GM19023 (cell line): ENCODE data around the gene BOD1L1.

Source experiments
- ATAC-seq: cut with Tn5 transposase; IDR thresholded peaks from one replicate; pipeline ENCODE4 v1.9.1; 2021; ENCODE audit warnings: mild to moderate bottlenecking, moderate library complexity; ENCODE audit not compliant: unreplicated experiment

Gene BOD1L1

DNA sequence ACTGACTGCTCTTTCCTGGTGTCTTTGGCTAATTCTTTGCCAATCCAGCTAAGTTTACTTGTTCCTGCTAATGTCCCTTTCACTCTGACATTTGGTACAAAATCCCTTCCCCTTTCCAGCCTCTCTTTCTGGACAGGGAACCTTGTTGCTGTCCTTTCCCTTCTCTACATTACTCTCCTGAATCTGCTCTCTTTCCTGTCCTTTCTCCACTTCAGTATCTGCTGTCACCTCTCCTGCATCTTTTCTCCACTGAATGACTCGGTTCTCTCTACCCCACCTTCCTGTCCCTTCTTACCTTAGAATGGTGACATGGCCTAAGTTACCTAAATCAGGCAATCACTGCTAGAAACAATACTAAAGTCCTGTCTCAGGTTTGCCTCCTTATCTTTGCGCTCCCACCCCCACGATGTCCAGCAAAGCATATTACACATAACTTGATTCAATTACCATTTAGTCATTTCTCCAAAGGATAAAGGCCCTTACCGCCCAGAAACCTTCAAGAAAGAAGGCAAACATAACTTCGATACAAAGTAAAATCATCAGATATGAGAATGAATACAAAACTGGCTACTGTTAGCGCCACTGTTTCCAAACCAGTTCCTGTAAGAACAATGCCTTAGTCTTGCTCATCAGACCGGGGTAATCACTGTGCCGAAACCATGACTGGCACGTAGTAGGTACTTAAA lies 890 bp downstream of the BOD1L1 start:
- no peak for ATAC-seq

DNA sequence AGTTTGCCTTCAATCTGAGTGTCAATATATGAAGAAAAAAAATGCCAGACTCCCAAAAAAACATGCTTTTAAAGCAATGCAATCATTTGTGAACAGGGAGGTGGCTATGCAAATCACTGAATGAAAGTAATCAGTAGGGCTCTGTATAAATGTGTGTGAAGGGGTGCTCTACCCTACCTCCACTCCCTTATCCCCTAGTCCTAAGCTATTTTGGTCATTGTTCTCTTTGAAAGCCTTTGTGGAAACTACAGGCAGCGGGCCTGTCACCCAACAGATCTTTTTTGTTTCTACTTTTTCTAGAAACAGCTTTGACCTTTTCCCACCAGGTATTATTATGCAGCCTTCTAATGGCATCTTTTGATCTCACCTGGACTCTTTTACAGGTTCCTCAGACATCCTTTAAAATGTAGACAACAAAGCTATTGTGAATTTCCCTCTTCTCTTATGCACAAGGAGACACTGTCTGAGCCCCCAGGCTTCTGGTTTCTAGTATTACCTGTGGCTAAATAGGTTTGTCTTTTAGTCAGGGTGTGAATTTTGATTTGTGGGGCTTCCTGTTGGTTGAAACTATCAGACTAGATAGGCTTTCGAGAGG lies 9.2 kb downstream of the BOD1L1 start:
- no peak for ATAC-seq

DNA sequence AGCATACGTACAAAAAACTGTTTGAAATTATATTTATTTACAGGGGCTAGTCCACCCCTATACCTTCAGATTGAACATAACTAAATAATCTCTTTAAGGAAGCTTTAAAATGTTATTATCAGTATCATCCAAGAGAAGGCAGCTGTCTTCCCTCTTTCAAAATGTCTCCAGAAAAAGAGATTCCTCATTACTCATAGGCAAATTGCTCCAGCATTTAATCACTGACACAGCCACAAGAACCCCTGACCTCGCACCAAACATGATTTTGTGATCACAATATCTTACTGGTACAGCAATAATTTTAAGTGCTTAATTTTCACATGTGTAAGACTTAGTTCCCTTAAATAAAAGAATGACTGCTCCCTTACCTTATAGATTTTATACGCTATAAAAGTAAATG lies 9.7 kb downstream of the BOD1L1 start:
- no peak for ATAC-seq

DNA sequence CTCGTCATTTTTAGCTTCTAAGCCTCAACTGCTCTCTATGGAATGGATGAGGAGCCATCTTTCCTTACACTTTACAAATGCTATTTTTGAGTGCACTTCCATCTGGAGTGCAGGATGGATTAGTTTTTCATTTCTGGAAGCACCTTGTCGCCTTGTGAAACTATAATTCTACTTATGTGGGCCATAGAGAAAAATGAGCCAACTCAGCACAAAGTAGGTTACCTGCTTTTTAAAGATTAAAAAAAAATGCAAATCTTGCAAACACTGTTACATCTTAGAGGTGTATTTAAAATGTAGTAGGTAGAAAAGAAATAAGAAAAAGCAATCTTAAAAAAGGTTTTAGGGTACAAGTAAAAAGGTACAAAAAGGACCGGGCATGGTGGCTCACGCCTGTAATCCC lies 10.9 kb downstream of the BOD1L1 start:
- ATAC-seq: no peak

DNA sequence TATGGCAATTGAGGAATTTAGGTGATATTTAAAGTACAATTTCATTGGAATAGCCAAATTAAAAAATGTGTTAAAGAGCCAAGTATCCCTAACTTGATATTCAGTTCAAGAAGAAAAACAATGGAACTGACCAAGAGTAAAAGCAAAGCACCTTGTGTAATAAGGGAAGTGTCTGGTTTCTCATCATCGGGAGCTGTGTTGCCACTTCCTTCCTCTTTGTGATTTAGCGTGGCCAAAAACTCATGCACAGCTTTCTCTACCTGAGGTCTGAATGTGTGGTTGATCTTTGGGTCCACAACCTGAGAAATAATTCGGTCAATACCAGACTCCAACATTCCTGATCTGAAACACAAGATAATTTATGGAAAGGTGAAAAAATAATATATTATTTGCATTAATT lies 12.4 kb downstream of the BOD1L1 start:
- peak; percentile 40 for ATAC-seq

DNA sequence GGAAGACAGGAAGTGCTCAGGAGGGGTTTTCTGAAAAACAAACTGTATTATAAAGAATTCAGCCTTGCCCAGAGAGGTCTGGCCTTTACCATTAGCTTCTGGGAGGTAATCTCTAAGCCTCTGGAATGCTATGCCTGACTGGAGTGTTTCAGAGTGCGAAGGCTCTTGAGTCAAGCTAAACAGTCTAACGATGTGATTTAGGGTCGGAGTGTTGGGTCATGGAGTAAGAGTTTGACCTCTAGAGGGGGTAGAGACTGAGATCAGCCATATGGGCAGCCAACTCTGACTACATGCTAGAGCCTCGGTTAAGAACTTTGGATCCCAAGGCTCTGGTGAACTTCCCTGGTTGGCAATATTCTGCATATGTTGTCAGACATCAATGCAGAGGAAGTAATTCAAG lies 15.0 kb downstream of the BOD1L1 start:
- no peak for ATAC-seq

DNA sequence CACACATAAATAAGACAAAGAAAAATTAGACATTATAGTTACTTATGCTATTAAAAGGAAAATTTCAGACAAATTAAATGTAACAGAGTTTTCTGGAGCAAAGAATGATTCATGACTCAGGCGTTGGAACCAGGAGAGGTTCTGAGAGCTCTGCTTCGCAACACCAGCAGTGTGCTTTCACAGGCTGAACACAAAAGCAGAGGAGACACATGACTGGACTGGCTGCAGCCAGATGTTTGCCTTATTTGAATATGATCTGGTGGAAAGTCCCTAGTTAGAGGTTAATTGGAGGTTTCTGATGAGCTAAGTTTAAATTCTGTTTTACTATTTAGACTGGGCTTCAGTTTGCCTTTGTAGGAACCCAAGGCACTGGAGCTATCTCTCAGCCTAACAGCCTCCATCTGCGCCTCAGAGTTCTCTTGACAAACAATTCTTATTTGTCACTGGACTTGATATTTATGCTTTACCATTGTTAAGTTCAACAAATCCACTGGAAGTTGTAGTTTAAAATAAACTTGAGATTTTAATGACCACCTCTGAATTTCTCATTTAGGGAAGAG lies 16.2 kb downstream of the BOD1L1 start:
- peak; percentile 98 for ATAC-seq

DNA sequence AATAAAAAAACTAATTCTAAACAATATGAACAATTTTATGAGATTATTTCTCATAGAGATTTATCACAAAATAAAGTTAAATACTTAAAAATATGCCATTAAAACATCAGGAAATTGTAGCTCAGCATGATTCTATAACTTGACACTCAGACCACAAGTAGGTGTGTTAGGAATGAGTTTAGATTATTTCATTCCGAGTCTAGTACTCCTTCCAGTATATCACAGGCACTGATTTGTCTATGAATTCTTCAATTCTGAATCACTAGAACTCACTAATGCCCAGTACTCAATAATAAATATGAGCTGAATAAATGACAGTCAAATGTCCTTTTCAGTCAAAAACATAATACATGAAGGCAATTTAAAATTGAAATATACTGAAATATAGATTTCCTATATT lies 22.2 kb downstream of the BOD1L1 start:
- no peak for ATAC-seq

DNA sequence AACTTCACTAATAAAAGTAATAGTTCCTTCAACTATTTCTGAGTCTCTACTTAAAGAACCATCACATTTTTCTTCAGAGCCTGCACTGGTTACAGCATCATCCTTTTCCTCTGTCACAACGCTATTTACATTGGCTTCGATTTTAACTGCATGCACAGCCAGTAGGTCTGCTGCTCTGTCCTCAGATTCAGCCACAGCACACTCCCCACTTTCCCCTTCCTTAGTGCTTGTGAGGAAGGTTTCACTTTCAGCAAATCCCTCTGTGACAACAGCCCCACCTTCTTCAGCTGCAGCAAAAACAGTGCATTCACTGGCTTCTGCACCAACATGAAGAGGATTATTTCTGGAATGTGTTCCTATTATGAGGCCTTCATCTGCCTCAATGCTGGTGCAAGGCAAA lies 25.7 kb downstream of the BOD1L1 start:
- ATAC-seq: no peak

DNA sequence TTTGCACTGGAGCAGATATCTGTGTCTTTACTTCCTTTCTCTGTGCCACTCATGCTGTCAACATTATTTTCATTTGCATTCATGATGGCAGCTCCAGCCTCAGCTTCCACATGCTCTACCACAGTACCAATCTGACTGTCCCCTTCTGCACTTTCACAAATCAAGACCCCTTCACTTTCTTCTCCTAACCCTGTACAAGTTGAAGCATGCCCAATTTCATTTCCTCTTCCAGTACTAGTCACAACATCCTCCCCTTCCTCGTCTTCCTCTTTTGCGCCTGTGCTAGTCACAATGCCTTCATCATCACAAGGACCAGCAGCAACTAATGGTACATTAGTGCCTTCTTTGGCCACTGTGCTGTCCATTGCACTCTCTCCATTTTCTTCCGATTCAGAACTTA lies 26.5 kb downstream of the BOD1L1 start:
- ATAC-seq: peak; percentile 62

DNA sequence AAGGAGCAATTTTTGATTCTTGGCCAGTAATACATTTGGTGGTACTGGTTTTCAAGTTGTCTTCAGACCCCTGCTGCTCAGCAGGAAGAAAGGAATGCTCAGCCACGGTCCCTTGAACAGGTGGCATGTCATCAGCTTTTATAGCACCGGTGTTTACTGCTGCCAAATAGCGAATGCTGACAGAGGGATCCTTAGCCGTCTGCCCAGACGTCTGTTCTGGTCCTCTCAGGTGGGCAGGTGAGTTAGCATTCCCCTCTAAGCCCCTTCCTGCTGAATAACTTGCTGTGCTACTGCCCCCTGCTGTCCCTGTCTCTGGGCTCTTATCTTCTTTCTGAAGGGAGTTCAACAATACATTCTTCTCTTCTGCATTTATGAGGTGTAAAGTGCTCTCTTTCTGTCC lies 28.4 kb downstream of the BOD1L1 start:
- no peak for ATAC-seq

DNA sequence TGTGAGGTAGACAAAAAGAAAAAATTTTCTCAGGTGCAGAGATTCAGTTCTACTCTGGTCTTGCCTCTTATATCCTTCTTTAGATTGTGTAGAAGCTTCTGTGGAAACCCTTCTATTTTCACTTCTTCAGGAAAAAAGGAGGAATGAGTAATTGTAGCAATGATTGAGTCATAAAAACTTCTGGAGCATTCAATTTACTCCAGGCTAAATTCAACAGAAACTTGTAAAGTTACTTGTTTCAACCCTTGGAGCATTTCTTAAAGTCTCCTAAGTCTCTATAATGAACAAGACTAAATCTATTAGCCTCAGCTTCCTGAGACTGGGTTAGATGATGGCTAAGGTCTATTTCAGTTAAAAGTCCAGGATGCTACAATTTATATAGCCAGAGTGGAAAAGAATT lies 29.9 kb downstream of the BOD1L1 start:
- no peak for ATAC-seq

DNA sequence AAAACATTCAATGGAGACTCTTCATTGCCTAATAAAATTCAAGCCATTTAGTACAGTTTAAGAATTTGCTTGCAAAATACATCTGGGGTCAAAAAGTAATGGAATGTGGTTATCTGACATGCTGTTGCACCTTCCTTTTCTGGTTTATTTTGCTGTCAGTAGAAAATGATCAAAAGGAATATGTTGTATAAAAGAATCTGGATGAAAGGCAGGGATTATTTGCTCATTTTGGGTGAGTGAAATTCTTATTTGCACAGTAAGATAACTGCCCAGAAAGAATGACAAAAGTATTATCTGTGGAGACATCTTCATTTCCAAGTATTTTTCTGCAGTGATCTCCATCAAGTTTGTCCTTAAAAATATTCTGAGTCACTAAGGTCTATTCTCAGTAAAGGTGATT lies 30.4 kb downstream of the BOD1L1 start:
- ATAC-seq: no peak

DNA sequence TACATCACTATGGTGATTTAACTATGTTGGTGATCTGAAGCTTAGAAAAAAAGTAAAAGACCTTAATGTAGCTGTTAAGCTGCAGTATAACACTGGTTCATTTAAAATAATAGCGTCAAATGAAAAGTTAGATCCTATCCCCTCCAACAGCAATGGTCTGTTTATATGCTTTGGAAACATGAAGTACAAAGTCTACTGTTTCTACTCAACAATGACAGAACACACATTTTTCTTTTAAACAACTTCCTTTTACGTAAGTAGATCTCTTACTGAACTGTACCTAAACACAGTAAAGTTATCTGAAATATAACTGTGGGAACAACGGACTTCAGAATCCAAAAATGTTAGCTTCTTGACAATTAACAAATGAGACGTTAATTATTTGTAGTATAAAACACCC lies 35.3 kb downstream of the BOD1L1 start:
- ATAC-seq: no peak

DNA sequence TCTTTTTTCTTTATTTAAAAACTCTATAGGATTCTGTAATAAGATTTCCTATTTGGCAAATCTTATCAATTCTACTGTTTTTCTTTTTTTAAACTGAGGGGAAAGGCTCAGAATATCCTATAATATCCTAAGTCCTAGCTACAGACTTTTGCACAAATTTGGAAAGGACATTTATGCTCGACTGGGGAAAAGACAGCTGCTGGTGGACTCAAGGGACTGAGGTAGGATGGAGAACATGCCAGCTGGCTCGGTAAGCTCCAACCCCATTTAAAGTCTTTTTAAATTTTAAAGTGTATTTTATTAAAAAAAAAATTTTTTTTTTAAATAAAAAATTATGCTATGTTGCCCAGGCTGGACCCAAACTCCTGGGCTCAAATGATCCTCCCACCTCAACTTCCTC lies 36.8 kb downstream of the BOD1L1 start:
- no peak for ATAC-seq

DNA sequence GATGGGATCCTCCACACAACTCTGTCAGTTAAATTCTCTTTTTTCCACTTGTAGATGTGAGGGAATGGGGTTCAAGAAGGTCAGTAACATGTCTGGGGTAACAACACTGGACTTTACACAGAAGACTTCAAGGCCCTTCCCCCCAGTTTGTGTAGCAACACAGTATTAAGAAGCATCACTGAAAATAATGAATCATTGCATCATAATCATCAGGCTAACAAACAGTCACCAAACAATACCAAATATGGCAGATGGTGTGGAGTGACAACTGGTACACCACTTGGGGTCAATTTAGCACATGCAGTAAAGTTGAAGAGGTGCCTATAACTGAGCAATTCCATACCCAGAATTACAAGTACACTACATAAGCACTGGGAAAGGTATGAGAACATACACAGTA lies 38.6 kb downstream of the BOD1L1 start:
- no peak for ATAC-seq

DNA sequence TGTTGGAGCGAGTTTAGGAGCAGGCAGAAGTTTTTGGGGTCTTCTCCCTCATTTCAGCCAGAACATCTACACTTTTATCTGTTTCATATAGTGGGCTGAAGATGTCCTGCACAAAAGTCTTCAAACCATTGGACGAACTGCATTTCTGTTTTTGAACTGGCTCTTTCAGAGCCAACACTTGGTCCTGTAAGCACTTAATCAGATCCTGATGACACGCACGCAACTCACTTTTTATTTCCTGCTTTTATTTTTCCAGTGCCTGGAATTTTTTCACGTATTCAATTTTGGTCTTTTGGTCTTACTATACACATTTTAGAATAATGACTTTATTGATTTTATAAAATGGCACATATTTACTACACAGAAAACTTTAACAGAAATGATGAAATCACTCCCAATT lies 43.0 kb downstream of the BOD1L1 start:
- ATAC-seq: no peak

DNA sequence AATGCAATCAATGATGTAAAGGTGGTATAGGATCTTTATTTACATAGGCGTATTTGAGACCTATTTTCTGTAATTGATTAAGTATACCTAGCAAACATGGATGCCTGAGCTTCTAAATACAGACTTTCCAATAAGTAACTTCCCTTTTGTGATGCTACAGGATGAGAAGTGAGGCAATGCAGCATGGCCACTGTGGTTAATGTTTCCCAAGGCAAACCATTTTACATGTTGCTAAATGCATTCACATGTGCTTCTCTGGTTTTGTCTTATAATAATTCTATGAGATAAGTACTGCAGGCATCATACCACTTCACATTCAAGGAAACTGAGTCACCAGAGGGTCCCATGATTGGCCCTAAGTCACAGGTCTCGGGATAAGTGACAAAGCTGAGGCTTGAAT lies 47.5 kb downstream of the BOD1L1 start:
- no peak for ATAC-seq

DNA sequence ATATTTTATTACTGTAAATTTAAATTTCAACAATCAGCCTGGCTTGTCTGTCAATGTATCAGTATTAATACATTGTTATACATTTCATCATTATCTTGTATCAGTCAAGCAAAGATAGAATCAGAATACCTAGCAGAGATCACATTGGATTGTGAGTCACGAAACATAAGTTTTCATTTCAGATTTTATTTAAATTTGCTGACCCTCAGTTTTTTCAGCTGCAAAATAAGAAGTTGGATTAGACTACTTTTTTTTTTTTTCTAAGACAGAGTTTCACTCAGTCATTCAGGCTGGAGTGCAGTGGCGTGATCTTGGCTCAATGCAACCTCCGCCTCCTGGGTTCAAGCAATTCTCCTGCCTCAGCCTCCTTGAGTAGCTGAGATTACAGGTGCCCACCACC lies 49.9 kb downstream of the BOD1L1 start:
- no peak for ATAC-seq

DNA sequence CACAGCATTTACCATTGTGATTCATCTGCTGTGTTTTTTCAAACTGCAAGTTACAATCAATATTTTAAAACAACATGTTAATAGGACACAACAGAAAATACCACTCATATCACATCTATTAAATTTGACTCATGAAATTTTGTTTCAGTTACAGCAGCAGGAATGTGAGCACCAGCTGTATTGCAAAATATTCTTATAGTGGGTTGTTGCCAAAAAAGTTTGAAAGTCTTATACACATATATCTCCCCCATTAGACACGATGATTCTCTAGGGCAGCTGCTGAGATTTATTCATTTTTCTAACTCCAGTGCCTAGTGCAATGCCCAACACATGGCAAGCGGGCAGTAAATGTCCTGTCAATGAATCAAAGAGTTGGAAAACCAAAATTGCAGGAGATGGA lies 56.6 kb downstream of the BOD1L1 start:
- no peak for ATAC-seq

DNA sequence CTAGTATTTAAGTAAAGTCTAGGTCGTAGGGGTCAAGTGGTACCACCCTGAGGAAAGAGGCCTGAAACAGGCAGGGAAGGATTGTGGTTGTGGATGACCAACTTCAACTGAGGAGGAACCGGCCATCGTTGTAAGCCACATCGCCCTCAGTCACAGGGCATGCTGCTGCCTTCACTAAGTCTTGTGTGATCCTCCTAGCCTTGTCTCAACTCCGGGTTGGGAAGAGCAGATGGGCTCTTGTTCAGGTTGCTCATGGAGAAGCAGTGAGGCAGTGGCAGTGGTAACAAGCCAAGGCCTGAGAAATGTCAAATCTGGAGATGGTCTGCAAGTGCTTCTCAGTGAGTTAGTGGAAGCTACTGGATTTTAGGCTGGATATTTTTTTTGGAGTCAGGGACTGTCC lies 60.4 kb downstream of the BOD1L1 start:
- ATAC-seq: no peak

DNA sequence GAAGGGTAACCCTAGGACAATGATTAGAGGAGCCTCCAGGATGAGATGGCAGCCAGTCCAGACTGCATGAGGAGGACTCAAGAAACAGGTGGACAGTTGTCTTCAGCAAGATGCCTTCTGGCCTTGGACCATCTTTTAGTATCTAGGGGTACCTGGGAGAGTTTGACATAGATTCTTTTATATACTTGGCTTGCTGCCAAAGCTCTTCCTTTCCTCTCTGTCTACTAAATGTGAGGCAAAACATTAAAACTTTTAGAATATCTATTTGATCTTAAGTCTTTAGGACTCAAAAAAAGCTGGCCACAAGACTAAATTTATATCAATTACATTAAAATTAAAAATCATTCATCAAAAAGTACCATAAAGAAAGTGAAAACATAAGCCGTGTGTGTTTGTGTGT lies 64.6 kb downstream of the BOD1L1 start:
- no peak for ATAC-seq

DNA sequence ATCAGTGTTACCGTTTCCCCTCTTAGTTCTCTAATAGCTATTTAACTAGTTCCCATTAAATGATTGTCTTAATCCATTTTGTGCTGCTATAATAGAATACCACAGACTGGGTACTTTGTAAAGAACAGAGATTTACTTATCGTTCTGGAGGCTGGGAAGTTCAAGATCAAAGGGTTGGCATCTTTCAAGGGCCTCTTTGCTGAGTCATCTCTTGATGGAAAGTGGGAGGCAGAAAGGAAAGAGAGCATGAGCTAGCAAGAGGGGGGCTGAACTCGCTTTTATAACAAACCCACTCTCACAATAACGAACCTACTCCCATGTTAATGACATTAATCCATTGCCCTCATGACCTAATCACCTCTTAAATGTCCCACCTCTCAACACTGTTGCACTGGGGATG lies 65.9 kb downstream of the BOD1L1 start:
- no peak for ATAC-seq
